Memory B cell (primary cell): Measurements from ENCODE around the gene TSPEAR.
"Not testable (repeated sequence)": the region's sequence is repeated elsewhere in the genome, so short reads cannot be mapped to it uniquely, and the experiment has no call there.

Experiments used
- ATAC-seq: fragments of 150-1000 bp; cut with Tn5 transposase; 2 replicates; pipeline ENCODE4 v1.10.0; 2021; ENCODE audit warnings: low read depth, mild to moderate bottlenecking, moderate library complexity
- DNase-seq, 2 donors: peaks; one replicate each; pipeline ENCODE4 v3.0.0; 2022; ENCODE audit warnings: low spot score in 2 of 2
- H3K27ac Mint-ChIP-seq: one replicate; pipeline ENCODE4 v1.8.0; 2022; ENCODE audit warnings: mild to moderate bottlenecking, moderate library complexity, mixed read lengths
- H3K27me3 Mint-ChIP-seq: one replicate; pipeline ENCODE4 v1.8.0; 2022; ENCODE audit warnings: mixed read lengths
- H3K36me3 Mint-ChIP-seq: one replicate; pipeline ENCODE4 v1.8.0; 2022; ENCODE audit warnings: mild to moderate bottlenecking, mixed read lengths
- H3K4me1 Mint-ChIP-seq: one replicate; pipeline ENCODE4 v1.8.0; 2022; ENCODE audit warnings: mixed read lengths
- H3K4me3 Mint-ChIP-seq: one replicate; pipeline ENCODE4 v1.8.0; 2022; ENCODE audit warnings: mild to moderate bottlenecking, moderate library complexity, mixed read lengths
- H3K9me3 Mint-ChIP-seq: one replicate; pipeline ENCODE4 v1.8.0; 2022; ENCODE audit warnings: mixed read lengths

Gene TSPEAR

GRCh38 chr21:44484498-44485253, 226.7 kb downstream of the TSPEAR start:
- Mint-ChIP-seq H3K9me3 (no peaks in the 10 kb centered on the region), H3K4me1 (no peaks in the 10 kb centered on the region), H3K36me3 (no peaks in the 10 kb centered on the region), H3K4me3 (no peak overlapping the region), H3K27me3 (peaks cover 14% of the 10 kb centered on the region), H3K27ac (peak overlapping the region; percentile 42)
- ATAC-seq (no peak), DNase-seq (no peak)

- Mint-ChIP-seq H3K36me3 (no peaks in the 10 kb centered on the region), H3K4me3 (no peak overlapping the region), H3K9me3 (no peaks in the 10 kb centered on the region), H3K27me3 (peaks cover 10% of the 10 kb centered on the region), H3K27ac (no peak overlapping the region), H3K4me1 (peaks cover 5% of the 10 kb centered on the region)
- DNase-seq (no peak), ATAC-seq (no peak)
Observed at GRCh38 chr21:44483288-44484237, 227.8 kb downstream of the TSPEAR start.

- H3K27me3 Mint-ChIP-seq = peaks cover 10% of the 10 kb centered on the region
Observed at GRCh38 chr21:44482581-44483287, 228.6 kb downstream of the TSPEAR start.

GRCh38 chr21:44480200-44481053, 230.9 kb downstream of the TSPEAR start:
- H3K4me3 Mint-ChIP-seq = no peak overlapping the region
- DNase-seq = no peak
- no peak overlapping the region for H3K27ac Mint-ChIP-seq
- H3K27me3 Mint-ChIP-seq = peaks cover 10% of the 10 kb centered on the region
- H3K9me3 Mint-ChIP-seq = no peaks in the 10 kb centered on the region
- H3K36me3 Mint-ChIP-seq = no peaks in the 10 kb centered on the region
- H3K4me1 Mint-ChIP-seq = peaks cover 5% of the 10 kb centered on the region
- ATAC-seq = no peak

More at GRCh38 chr21:44482581-44483287, 228.6 kb downstream of the TSPEAR start:
- Mint-ChIP-seq H3K27ac (no peak overlapping the region), H3K36me3 (no peaks in the 10 kb centered on the region), H3K4me3 (no peak overlapping the region), H3K4me1 (peaks cover 5% of the 10 kb centered on the region), H3K9me3 (no peaks in the 10 kb centered on the region)
- ATAC-seq (no peak), DNase-seq (no peak)

DNA sequence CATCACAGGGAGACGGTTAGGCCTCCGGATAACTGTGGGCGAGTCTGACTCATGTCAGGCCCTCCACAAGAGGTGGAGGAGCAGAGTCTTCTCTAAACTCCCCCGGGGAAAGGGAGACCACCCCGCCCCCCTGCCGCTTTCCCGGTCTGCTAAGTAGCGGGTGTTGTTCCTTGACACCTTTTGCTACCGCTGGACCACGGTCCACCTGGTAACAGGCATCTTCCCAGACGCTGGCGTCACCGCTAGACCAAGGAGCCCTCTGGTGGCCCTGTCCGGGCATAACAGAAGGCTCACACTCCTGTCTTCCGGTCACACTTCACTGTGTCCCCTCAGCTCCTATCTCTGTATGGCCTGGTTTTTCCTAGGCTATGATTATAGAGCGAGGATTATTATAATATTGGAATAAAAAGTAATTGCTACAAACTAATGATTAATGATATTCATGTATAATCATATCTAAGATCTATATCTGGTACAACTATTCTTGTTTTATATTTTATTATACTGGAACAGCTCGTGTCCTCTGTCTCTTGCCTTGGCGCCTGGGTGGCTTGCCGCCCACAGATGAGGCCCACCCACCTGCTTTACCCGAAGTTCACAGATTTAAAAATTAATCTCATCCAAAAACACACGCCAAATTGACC, 231.7 kb downstream of the TSPEAR start:
- H3K4me1 Mint-ChIP-seq, H3K36me3 Mint-ChIP-seq, H3K9me3 Mint-ChIP-seq, ATAC-seq, H3K27ac Mint-ChIP-seq, H3K4me3 Mint-ChIP-seq: not testable (repeated sequence)
- peak; percentile 44 to 57 for DNase-seq
- H3K27me3 Mint-ChIP-seq = peaks cover 10% of the 10 kb centered on the region

GRCh38 chr21:44478801-44479167, 232.6 kb downstream of the TSPEAR start:
- Mint-ChIP-seq H3K36me3 (no peaks in the 10 kb centered on the region), H3K9me3 (no peaks in the 10 kb centered on the region), H3K27ac (no peak overlapping the region), H3K27me3 (peaks cover 6% of the 10 kb centered on the region), H3K4me3 (no peak overlapping the region), H3K4me1 (peaks cover 5% of the 10 kb centered on the region)
- no peak for DNase-seq
- no peak for ATAC-seq

- no peak for DNase-seq
Observed at GRCh38 chr21:44478124-44478800, 233.1 kb downstream of the TSPEAR start.

DNA sequence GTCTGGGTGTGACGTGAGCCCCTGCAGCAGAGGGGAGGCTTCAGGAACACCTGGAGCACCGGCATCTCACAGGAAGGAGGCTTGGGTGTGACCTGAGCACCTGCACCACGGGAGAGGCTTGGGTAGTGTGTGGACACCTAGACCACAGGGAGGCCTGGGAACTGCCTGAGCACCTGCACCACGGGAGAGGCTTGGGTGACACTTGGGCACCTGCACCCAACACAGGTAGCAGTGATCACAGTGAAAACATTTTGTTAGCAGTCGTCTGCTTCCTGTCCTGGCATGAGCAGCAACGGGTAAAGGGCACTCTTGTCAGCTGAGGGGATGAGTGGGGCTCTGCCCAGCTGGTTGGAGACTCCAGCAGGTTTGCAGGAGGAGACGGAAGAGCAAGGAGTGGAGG, 233.7 kb downstream of the TSPEAR start:
- no peak overlapping the region for H3K27ac Mint-ChIP-seq
- H3K4me1 Mint-ChIP-seq = peaks cover 5% of the 10 kb centered on the region
- H3K36me3 Mint-ChIP-seq = no peaks in the 10 kb centered on the region
- H3K4me3 Mint-ChIP-seq = no peak overlapping the region
- DNase-seq (no peak), ATAC-seq (no peak)
- no peaks in the 10 kb centered on the region for H3K9me3 Mint-ChIP-seq
- H3K27me3 Mint-ChIP-seq = peaks cover 6% of the 10 kb centered on the region

More at GRCh38 chr21:44478124-44478800, 233.1 kb downstream of the TSPEAR start:
- H3K27ac Mint-ChIP-seq = no peak overlapping the region
- no peaks in the 10 kb centered on the region for H3K9me3 Mint-ChIP-seq
- H3K36me3 Mint-ChIP-seq = no peaks in the 10 kb centered on the region
- H3K27me3 Mint-ChIP-seq = peaks cover 6% of the 10 kb centered on the region
- no peak for ATAC-seq
- H3K4me1 Mint-ChIP-seq = peaks cover 5% of the 10 kb centered on the region
- H3K4me3 Mint-ChIP-seq = no peak overlapping the region

GRCh38 chr21:44477131-44477530, 234.2 kb downstream of the TSPEAR start:
- no peak overlapping the region for H3K4me3 Mint-ChIP-seq
- ATAC-seq = no peak
- no peaks in the 10 kb centered on the region for H3K36me3 Mint-ChIP-seq
- peaks cover 8% of the 10 kb centered on the region for H3K27me3 Mint-ChIP-seq
- H3K4me1 Mint-ChIP-seq = peaks cover 5% of the 10 kb centered on the region
- no peak overlapping the region for H3K27ac Mint-ChIP-seq
- H3K9me3 Mint-ChIP-seq = no peaks in the 10 kb centered on the region
- DNase-seq = no peak

DNA sequence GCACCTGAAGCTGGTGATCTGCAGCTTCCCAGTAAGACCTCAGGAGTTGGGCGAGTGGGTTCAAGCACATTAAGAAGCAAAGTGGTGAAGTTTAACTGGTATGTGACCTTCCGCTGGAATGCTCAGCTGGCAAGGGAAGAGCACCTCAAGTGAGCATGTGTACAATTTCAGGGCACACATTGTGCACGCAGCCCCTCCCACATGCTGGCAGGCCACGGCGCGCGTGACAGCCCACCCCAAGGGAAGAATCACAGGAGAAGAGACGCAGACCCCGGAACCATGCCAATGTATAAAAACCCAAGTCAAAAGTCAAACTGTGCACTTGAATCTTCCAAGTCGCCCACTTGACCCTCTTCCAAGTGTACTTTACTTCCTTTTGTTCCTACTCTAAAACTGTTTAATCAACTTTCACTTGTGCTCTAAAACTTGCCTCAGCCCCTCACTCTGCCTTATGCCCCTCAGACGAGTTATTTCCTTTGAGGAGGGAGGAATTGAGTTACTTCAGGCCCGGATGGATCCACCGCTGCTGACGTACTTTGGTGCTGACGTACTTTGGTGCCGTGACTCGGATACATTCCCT, 236.0 kb downstream of the TSPEAR start:
- no peak overlapping the region for H3K27ac Mint-ChIP-seq
- no peaks in the 10 kb centered on the region for H3K9me3 Mint-ChIP-seq
- DNase-seq (no peak), ATAC-seq (no peak)
- H3K4me3 Mint-ChIP-seq = no peak overlapping the region
- H3K4me1 Mint-ChIP-seq = peaks cover 5% of the 10 kb centered on the region
- H3K27me3 Mint-ChIP-seq = peaks cover 4% of the 10 kb centered on the region
- no peaks in the 10 kb centered on the region for H3K36me3 Mint-ChIP-seq

- no peaks in the 10 kb centered on the region for H3K9me3 Mint-ChIP-seq
- ATAC-seq (no peak), DNase-seq (no peak)
- no peaks in the 10 kb centered on the region for H3K36me3 Mint-ChIP-seq
- H3K27ac Mint-ChIP-seq = no peak overlapping the region
- peaks cover 7% of the 10 kb centered on the region for H3K27me3 Mint-ChIP-seq
- no peak overlapping the region for H3K4me3 Mint-ChIP-seq
- peaks cover 2% of the 10 kb centered on the region for H3K4me1 Mint-ChIP-seq
Observed at GRCh38 chr21:44473915-44474555, 237.3 kb downstream of the TSPEAR start.

GRCh38 chr21:44471996-44472395, 239.4 kb downstream of the TSPEAR start:
- H3K4me3 Mint-ChIP-seq = no peak overlapping the region
- DNase-seq (no peak), ATAC-seq (no peak)
- no peaks in the 10 kb centered on the region for H3K9me3 Mint-ChIP-seq
- H3K4me1 Mint-ChIP-seq = no peaks in the 10 kb centered on the region
- no peak overlapping the region for H3K27ac Mint-ChIP-seq
- no peaks in the 10 kb centered on the region for H3K36me3 Mint-ChIP-seq
- H3K27me3 Mint-ChIP-seq = peaks cover 8% of the 10 kb centered on the region
